Activated CD4-positive, alpha-beta T cell treated with anti-CD3 and anti-CD28 coated beads, Interleukin-2, amount 50 U/mL, for 24 hours (primary cell): Measurements from ENCODE around the gene ELAVL4.

Source experiments
- DNase-seq, 2 donors: peaks; one replicate each; pipeline ENCODE4 v3.0.0-alpha.2; 2020; ENCODE audit warnings: low read depth in 1 of 2, low spot score in 1 of 2

Gene ELAVL4

GRCh38 chr1:50108497-50109059 lies at the start of gene ELAVL4:
Gene ELAVL4 (plus strand): TSS chr1:50108920. CDS start chr1:50109190, 270 bp downstream.
- DNase-seq: no peak

GRCh38 chr1:50060279-50060678 lies 48.4 kb upstream of the ELAVL4 start:
- DNase-seq: no peak

- no peak for DNase-seq
Measured at GRCh38 chr1:50066806-50067205, 41.9 kb upstream of the ELAVL4 start.

GRCh38 chr1:50074931-50075330 lies 33.8 kb upstream of the ELAVL4 start:
- DNase-seq: no peak

GRCh38 chr1:50077273-50077672 lies 31.4 kb upstream of the ELAVL4 start:
- DNase-seq: no peak

GRCh38 chr1:50080904-50081586 lies 27.7 kb upstream of the ELAVL4 start:
- DNase-seq: no peak

GRCh38 chr1:50084389-50084788 lies 24.3 kb upstream of the ELAVL4 start:
- no peak for DNase-seq

GRCh38 chr1:50091068-50091467 lies 17.7 kb upstream of the ELAVL4 start:
- no peak for DNase-seq

GRCh38 chr1:50095716-50096115 lies 13.0 kb upstream of the ELAVL4 start:
- DNase-seq: no peak

GRCh38 chr1:50097021-50097679 lies 11.6 kb upstream of the ELAVL4 start:
- no peak for DNase-seq

GRCh38 chr1:50097791-50098190 lies 10.9 kb upstream of the ELAVL4 start:
- DNase-seq: no peak

- no peak for DNase-seq
Measured at GRCh38 chr1:50098591-50099021, 10.1 kb upstream of the ELAVL4 start.

- no peak for DNase-seq
Measured at GRCh38 chr1:50099654-50100053, 9.1 kb upstream of the ELAVL4 start.

GRCh38 chr1:50103615-50104081 lies 5.1 kb upstream of the ELAVL4 start:
- DNase-seq: no peak

- DNase-seq: no peak
Measured at GRCh38 chr1:50105433-50105832, 3.3 kb upstream of the ELAVL4 start.

- DNase-seq: no peak
Measured at GRCh38 chr1:50106095-50106761, 2.5 kb upstream of the ELAVL4 start.

GRCh38 chr1:50109116-50109515 lies 396 bp downstream of the ELAVL4 start:
- DNase-seq: no peak

GRCh38 chr1:50109647-50110075 lies 941 bp downstream of the ELAVL4 start:
- DNase-seq: no peak

GRCh38 chr1:50110151-50110550 lies 1.4 kb downstream of the ELAVL4 start:
- DNase-seq: no peak

- no peak for DNase-seq
Measured at GRCh38 chr1:50110656-50111055, 1.9 kb downstream of the ELAVL4 start.

- DNase-seq: no peak
Measured at GRCh38 chr1:50111503-50111902, 2.8 kb downstream of the ELAVL4 start.

- DNase-seq: no peak
Measured at GRCh38 chr1:50112193-50112592, 3.5 kb downstream of the ELAVL4 start.
